CD4-positive, alpha-beta T cell treated with Interferon alpha-2 for 1 hour (primary cell): ENCODE results near the gene VSTM4.

Source experiments
- DNase-seq, 2 donors: peaks; one replicate each; pipeline ENCODE4 v3.0.0-alpha.2; 2020 to 2022

VSTM4 gene

DNA sequence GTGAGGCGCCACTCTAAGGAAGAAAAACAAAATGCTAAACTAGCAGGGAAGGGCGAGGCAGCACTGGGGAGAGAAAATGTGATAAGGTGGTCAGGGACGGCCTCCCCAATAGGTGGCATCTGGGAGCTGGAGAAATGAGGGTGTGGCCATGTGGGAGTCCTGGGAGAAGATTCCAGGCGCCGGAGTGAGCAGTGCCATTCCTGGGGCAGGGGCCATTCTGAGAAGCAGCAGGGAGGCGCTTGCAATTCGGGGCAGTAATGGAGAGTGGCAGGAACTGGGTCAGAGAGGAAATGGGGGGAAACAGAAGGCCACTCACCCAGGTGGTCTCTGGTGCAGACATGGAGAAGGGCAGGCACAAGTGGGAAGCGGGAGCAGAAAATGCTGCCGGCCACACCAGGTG lies 113.9 kb downstream of the VSTM4 start:
- DNase-seq, result no peak

DNA sequence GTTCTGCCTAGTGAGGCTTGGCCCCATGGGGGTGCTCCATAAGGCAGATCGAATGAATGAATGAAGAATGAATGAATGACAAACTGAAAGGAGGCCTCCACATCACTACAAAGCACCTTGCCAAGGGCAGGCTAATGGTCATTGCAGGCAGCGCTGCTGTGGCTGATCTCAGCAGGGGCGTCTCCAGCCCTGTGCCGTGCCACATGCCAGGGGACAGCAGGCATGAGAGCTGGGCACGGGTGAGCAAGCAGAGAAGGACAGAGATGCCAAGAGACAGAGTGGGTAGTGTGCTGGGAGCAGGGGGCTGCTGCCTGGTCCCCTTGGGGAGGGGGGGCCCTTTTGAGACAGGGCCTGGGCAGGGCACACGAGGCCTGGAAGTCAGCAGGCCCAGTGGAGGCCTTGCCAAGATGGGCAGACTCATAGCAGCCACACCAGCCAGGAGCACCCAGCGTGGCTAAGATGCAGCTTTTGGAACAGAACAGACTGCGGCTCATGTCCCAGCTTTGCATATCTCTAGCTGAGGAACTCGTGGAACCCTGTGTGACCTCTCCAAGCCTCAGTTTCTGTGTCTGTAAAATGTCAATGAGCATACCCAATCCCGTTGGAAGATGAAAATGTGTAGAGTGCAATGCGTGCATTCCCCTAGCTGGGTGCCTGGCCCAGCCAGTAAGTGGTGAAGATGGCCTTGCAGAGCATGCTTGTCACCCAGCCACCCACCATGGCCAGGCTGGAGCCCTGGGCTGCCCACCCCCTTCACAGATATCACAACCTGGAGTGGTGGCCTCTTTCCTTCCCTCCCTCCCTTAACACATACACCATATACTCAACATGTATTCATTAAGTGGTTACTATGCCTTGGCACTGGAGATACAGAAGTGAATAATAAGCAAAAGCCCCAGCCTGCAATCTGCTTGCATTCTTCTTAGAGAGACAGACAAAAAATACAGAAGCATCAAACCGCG lies 114.6 kb downstream of the VSTM4 start:
- no peak for DNase-seq

DNA sequence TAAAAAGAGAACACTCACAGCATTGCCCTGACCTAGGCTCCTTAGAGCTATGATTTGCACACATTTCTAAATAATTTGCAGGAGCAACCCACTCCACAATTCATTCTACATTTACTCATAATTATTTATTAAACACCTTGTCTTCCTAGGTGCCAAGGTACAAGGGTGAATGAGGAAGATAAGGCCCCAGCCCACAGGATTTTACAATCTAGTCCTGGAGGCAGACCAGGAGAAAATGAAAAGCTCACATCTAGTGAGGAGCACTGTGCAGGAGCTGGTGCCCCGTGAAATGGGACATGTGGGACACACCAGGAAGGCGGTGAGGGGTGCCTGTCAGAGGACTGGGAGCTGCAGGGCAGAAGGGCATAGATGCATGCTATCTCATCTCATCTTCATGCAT lies 116.0 kb downstream of the VSTM4 start:
- no peak for DNase-seq

DNA sequence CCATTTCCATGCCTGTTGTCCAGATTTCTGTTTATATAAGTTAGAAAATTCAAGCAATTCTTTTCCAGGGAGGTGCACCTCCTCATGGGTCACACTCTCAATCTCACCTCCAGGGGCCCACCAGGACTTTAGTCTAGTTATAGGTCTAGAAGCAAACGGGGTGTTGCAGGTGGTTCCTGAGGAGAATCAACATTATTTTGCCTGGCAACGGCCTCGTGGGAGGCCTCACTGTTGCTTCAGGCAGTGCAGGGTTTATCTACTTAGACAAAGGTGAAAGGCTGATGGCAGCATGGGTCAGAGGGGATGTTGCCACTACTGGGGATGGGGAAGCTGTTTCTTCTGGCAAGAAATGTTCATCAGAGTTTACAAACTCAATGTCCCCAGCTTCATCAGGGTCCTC lies 119.0 kb downstream of the VSTM4 start:
- DNase-seq, result no peak

DNA sequence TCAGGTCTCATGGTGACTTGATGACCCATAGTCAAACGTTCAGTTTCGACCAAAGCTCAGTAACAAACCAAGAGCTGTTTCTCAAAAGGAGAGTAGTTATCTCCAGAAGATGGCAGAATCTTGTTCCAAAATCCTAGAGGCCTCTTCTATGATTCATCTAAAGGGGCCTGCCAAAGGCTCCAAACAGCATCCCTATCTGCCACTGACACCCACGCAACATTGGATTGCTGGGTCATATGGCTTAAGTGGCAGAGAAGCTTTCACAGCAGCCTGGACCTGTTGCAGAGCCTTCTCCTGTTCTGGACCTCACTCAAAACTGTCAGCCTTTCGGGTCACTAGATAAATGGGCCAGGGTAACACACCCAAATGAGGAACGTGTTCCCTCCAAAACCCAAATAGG lies 121.7 kb downstream of the VSTM4 start:
- no peak for DNase-seq

DNA sequence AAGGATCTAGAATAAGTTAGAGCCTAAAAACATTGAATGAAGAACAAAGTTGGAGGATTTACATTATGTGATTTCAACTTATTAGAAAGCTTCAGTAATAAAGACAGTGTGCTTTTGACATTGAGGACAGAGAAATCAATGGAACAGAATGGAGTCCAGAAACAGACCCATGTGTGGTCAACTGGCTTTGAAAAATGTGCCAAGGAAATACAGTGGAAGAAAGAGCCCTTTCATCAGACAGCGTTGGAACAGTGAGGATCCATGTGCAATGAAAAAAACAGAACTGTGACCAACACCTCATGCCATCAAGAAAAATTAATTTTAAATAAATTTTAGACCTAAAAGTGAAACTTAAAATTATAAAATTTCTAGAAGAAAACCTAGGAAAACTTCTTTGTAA lies 125.1 kb downstream of the VSTM4 start:
- DNase-seq, result no peak

DNA sequence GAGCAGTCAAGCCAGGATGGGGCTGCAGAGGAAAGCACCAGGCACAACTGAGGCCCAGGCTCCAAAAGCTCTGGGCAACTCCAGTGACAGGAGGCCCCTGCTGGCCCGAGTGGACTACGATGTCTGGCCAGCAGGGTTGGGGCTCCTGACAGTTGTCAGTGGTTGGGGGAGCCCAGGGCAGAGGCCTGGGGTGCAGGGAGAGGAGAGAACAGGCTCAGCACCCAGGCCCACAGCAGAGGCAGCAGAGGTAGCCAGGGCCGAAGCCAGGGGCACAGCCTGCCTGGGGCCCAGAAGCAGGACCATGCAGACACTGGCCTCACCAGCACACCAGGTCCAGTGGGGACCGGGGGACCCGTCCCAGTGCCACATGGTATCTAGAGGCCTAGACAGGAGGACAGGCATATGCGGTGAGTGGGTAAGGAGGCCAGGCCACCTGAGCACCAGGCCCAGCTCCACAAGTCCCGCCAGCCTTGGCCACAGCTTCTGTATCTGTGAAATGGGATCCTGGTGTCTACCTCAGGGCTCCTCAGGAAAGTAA lies 129.6 kb downstream of the VSTM4 start:
- DNase-seq, result no peak

DNA sequence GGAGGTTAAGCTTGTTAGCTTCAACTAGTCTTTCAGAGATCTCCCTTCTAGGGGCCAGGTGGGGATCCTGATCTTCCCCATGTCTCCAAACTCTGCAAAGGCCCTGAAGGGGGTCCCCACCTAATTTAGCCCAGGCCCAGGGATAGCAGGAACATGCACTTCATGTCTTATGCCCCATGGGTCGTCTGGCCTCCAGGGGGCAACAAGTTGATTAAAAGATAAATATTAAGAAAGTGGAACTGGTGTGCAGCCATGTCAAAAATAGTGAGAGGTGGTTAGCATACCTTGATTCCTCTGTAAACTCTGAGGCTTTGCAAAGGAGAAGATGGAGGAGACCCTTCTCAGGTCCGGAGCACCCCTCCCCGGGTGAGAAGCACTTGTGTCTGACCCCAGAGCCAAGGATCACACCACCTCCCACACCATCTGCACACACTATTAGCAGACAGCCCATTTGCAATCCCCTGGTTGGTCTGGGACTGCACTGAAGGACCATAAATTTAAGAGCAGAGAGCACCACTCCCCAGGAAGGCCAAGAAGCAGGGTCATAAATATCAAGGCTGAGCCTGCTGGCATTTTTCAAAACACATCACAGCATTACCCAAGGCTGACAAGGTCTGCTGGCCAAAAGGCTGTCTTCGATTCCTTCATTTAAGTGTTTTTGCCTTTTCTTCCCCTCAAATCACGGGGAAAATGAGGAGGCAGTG lies 131.5 kb downstream of the VSTM4 start:
- no peak for DNase-seq

DNA sequence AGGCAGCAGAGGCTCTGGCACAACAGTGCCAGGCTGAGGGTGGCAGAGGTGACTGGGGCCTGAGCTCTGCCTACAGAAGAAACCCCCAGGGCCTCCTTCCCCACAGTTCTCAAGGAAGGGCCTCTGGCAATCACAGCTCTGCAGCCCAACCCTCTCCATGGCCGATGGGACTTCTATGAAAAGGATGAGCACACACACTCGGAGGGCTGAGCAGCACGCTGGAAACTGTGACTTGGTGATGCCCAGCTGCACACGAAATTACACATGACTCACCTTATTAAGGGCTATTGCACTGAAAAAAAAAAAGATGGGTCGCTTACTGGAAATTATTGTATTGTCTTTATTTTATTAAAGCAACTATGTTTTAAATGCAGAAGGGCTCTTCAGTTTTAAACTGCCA lies 132.7 kb downstream of the VSTM4 start:
- no peak for DNase-seq

DNA sequence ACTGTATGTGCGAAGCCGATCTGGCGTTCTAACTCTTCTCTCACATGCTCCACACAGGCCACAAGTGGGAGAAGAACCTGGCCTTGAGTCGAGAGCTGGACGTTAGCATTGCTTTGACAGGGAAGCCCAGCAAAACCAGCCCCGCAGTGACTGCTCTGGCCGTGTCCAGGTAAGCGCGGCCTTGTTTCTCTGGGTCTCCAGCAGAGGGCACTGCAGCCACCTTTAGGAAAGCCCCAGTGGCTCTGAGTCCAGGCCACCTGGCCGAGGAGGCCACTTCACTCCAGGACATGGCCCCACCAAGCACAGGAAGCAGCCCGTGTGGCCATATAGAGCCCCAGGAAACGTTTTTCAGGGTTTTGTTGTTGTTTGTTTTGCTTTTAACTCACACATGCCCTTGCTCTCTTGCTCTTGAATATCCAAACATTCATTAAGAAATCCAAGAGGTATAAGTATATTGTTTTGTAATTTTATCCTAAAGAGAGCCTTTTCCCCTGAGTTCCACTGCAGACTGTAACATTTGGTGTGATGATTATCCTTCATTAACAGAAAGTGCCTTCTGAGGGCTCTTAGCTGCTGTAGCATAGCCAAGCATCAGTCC lies 133.9 kb downstream of the VSTM4 start:
- peak in 1 of 2 donors; percentile 27 for DNase-seq

DNA sequence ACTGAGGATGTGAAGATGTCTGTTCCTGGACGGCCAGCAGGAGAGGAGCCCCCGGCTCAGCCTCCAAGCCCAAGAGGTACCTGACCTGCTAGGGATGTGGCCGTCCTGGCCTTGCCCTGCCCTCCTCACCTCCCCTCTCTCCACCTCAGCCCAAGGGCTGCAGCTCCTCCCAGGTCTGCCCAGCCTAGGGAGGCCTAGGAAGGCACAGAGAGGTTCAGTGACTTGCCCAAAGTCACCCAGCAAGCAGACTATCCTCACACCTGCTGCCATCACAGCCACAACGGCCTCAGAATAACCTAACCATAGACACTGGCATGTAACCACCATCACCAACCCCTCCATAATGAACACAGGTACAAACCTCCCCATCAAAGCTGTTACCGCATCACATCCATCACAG lies 137.0 kb downstream of the VSTM4 start:
- DNase-seq, result no peak

DNA sequence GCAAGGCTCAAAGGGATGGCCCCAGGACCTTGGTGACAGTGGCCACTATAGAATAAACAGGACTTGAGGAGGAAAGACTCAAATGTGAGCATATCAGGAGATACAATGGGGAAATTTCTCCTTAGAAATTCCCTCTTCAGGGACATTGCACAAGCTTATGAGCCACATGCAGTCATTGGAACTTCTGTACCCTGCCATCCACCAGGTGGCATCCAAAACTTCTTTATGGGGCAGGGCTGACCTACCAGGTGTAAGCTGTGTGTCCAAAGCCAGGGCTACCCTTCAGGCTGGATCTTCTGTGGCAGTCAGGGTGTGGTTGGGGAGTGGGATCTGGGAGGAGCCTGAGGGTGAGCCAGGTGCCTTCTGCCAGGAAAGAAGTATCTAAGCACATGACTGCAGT lies 139.1 kb downstream of the VSTM4 start:
- DNase-seq, result no peak

DNA sequence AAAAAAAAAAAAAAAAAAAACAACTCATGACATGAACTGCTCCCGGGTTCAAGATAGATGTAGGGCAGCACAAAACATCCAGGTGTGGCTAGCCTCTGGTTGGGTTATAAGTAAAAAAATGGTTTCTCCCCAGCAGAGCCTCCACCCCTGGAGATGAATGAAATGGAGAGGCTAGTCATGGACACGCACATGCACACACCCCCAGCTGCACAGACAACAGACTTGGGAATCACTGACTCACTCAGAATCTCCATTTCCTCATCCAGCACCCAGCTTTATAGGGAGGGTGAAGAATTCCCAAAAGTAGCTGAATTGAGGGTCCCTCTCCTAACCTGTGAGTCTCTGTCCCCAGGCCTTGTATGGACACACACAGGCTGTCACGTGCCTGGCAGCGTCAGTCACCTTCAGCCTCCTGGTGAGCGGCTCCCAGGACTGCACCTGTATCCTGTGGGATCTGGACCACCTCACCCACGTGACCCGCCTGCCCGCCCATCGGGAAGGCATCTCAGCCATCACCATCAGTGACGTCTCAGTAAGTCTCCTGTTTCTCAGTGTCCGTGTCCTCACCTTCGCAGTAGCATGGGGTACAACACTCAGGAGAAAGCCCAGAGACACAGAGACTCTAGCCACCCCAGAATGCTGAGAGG lies 140.7 kb downstream of the VSTM4 start:
- DNase-seq, result no peak

DNA sequence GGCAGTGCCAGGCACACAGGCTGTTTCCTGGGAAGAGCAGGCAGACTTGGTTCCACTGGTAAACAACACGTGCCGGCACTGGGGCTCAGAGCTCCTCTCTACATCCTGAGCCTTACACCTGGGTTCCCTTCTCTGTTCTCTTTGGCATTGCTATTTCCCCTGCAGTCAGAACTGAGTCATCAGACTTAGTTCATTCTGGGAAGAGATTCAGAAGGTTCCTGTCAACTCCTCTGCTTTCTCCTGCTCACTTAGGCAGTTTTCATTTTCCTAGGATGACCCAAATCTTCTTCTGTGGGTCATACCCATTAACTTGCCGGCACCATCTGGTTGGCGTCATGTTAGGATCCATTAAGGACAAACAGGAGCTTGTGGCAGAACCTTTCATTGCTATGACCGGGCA lies 142.3 kb downstream of the VSTM4 start:
- no peak for DNase-seq

DNA sequence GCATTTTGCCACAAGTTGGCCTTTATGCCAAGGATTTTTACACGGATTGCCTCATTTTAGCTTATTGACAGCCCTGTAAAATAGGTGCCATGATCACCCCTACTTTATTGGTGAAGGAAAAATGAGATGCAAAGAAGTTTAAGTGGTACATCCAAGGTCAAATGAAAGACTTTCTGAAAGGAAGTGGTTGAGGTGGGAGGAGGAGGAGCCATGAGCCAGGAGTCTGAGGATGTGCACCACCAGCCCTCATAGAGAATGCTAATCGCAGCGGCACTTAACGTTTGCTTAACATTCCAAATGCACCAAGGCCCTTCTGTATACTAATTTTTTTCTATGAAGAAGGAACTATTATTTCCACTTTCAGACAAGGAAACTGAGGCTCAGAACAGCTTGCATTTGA lies 144.7 kb downstream of the VSTM4 start:
- DNase-seq, result no peak

DNA sequence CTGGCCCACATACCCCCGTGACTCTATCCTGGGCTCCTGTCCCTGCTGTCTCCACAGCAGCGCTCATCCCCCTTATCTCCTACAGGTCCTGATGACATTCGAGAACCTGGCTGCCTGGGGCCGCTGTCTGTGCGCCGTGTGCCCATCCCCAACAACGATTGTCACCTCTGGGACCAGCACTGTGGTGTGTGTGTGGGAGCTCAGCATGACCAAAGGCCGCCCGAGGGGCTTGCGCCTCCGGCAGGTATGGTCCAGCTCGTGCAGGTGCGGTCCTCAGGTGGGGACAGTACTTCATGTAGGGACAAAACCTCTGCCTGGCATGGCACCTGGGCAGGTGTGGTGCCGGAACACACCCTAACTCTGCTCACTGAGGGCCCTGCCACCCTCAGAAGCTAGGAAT lies 145.3 kb downstream of the VSTM4 start:
- DNase-seq, result no peak

DNA sequence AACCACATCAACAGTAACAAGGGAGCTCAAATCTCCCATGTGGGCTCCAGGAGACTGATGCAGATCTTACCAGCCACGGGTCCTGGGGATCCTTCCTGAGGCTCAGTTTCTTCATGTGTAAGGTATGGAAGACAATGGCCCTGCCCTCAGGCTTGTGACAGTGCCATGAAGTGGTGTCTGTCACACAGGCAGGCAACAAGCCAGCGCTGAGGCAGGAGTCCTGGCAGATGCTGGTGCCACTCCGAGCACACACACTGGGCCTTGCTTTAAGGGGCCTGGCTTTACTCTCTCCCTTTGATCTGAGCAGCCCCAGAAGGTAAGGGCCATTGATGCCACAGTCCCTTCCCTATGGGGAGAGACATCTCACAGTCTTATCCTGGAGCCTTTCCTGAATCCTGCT lies 147.3 kb downstream of the VSTM4 start:
- DNase-seq, result no peak

DNA sequence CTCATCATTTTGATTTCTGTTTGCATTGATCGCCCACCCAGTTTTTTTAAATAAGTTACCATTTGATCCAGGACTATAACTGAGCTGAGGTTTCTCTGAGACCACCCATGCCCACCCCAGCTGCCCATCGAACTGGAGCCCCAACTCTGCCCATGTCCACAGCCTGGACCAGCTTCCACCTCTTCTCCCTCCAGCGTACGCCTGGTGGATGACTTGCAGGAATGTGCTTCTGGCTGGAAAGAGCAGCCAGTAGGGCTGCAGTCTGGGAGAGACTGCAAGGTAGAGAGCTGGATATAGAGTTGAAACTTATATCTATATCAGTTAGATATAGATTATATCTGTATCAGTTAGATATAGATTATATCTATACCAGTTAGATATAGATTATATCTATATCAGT lies 149.9 kb downstream of the VSTM4 start:
- no peak for DNase-seq
